GM12801 (cell line): ENCODE results near the gene SMIM33.

Experiments used
- CTCF ChIP-seq: IDR thresholded peaks from one replicate; pipeline ENCODE4 v1.5.1; 2011; ENCODE audit warnings: control low read depth; ENCODE audit not compliant: insufficient read length; ENCODE audit errors: extremely low read depth

SMIM33 gene

GRCh38 chr5:139482050-139482889 lies 11.5 kb downstream of the SMIM33 start, which contains the start of gene STING1:
TSS of gene STING1 (minus strand) at chr5:139482758. CDS start at chr5:139481704, 1,054 bp downstream.
- no peak for TF ChIP-seq CTCF

GRCh38 chr5:139486201-139486600 lies 15.4 kb downstream of the SMIM33 start:
- TF ChIP-seq CTCF = no peak

- TF ChIP-seq CTCF = no peak
Observed at GRCh38 chr5:139488260-139488659, 17.5 kb downstream of the SMIM33 start.

GRCh38 chr5:139492700-139493192 lies 21.9 kb downstream of the SMIM33 start:
- no peak for TF ChIP-seq CTCF

- TF ChIP-seq CTCF = no peak
Observed at GRCh38 chr5:139494256-139494655, 23.5 kb downstream of the SMIM33 start.

GRCh38 chr5:139494832-139495231 lies 24.0 kb downstream of the SMIM33 start:
- TF ChIP-seq CTCF = no peak

GRCh38 chr5:139495638-139496435 lies 25.0 kb downstream of the SMIM33 start:
- TF ChIP-seq CTCF = no peak
